Measurements from ENCODE around the gene SFRP5.

DNA sequence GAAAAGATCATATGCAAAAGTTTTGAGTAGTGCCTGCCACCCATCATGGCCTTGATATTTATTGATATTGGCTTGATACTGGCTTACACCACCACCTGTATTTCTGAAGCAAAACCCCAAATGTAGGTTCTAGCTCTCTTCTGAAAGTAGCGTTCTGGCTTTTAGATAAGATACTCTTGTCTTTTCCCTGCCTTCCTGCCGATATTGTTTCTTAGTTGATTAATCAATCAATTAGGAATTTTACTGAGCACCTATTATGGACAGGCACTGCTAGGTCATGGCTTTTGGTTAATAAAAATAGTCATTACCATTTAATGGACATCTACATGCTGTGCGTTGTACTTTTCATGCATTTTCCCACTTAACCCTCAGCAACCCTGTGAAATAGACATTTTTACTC lies 7.9 kb downstream of the SFRP5 start:
- TF ChIP-seq, protein P1, sequence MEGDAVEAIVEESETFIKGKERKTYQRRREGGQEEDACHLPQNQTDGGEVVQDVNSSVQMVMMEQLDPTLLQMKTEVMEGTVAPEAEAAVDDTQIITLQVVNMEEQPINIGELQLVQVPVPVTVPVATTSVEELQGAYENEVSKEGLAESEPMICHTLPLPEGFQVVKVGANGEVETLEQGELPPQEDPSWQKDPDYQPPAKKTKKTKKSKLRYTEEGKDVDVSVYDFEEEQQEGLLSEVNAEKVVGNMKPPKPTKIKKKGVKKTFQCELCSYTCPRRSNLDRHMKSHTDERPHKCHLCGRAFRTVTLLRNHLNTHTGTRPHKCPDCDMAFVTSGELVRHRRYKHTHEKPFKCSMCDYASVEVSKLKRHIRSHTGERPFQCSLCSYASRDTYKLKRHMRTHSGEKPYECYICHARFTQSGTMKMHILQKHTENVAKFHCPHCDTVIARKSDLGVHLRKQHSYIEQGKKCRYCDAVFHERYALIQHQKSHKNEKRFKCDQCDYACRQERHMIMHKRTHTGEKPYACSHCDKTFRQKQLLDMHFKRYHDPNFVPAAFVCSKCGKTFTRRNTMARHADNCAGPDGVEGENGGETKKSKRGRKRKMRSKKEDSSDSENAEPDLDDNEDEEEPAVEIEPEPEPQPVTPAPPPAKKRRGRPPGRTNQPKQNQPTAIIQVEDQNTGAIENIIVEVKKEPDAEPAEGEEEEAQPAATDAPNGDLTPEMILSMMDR (IDR thresholded peaks at IDR 0.05; ENCODE audit: insufficient read depth, low read depth, low read length) = no peak
- no peak for TF ChIP-seq EZH2 (IDR thresholded peaks at IDR 0.05; ENCODE audit: insufficient read depth, low read length)

Measured in astrocyte (in vitro differentiated cells and primary cell).